Tibial artery (tissue), 4 donors: ENCODE results near the gene JAKMIP1.

Experiments used
- DNase-seq, 2 donors: peaks; one replicate each; pipeline ENCODE4 v3.0.0-alpha.2; 2019
- H3K27ac ChIP-seq, 2 donors: fragments of 200-600 bp; sonication (generic) in 1 of 2; 1 replicate in 1 of 2; 2 replicates in 1 of 2; pipeline ENCODE4 v1.5.1; 2018 to 2019; ENCODE audit warnings: mild to moderate bottlenecking in 1 of 2
- H3K27me3 ChIP-seq, 2 donors: fragments of 200-600 bp; sonication (generic) in 1 of 2; one replicate each; pipeline versions ENCODE4 v1.5.1 to v1.6.0; 2016 to 2019
- H3K36me3 ChIP-seq, 3 donors: fragments of 200-600 bp; sonication (generic) in 2 of 3; one replicate each; pipeline ENCODE4 v1.5.1; 2016 to 2019; ENCODE audit warnings: mild to moderate bottlenecking in 2 of 3
- H3K4me1 ChIP-seq, 4 donors: fragments of 200-600 bp; sonication (generic) in 2 of 4; 1 replicate in 3 of 4; 2 replicates in 1 of 4; pipeline ENCODE4 v1.5.1; 2016 to 2019
- H3K4me3 ChIP-seq, 2 donors: fragments of 200-600 bp; sonication (generic) in 1 of 2; 1 replicate in 1 of 2; 2 replicates in 1 of 2; pipeline ENCODE4 v1.5.1; 2018 to 2019; ENCODE audit warnings: mild to moderate bottlenecking in 2 of 2
- H3K9me3 ChIP-seq, 3 donors: fragments of 200-600 bp; sonication (generic) in 1 of 3; one replicate each; pipeline ENCODE4 v1.5.1; 2016 to 2019
- CTCF ChIP-seq, 2 experiments: fragments of 200-600 bp in 1 of 2; fragments of 450-650 bp in 1 of 2; IDR thresholded peaks; one replicate each; pipeline ENCODE4 v1.5.1; 2017 to 2019; ENCODE audit warnings: antibody characterized with exemption in 2 of 2, mild to moderate bottlenecking in 1 of 2, moderate library complexity in 1 of 2
- intact Hi-C: fragments of 100-400 bp; cut with DNase I; formaldehyde crosslinking; loops from one replicate; pipeline ENCODE4 v1.15.0; 2023; ENCODE audit warnings: low total_unique reads

Gene JAKMIP1

GRCh38 chr4:6105311-6105911 lies 94.9 kb downstream of the JAKMIP1 start:
- peaks cover 0 to 8% of the 10 kb centered on the region in 2 donors for H3K27me3 ChIP-seq
- intact Hi-C loops, result no loop called here
- H3K27ac ChIP-seq, result no peak overlapping the region
- H3K36me3 ChIP-seq, result no peaks in the 10 kb centered on the region
- no peak for TF ChIP-seq CTCF (IDR thresholded peaks at IDR 0.05)
- peak in 1 of 2 donors; percentile 4 for DNase-seq
- no peaks in the 10 kb centered on the region for H3K4me1 ChIP-seq
- peaks cover 0 to 8% (median 0%) of the 10 kb centered on the region in 3 donors for H3K9me3 ChIP-seq
- H3K4me3 ChIP-seq, result no peak overlapping the region

DNA sequence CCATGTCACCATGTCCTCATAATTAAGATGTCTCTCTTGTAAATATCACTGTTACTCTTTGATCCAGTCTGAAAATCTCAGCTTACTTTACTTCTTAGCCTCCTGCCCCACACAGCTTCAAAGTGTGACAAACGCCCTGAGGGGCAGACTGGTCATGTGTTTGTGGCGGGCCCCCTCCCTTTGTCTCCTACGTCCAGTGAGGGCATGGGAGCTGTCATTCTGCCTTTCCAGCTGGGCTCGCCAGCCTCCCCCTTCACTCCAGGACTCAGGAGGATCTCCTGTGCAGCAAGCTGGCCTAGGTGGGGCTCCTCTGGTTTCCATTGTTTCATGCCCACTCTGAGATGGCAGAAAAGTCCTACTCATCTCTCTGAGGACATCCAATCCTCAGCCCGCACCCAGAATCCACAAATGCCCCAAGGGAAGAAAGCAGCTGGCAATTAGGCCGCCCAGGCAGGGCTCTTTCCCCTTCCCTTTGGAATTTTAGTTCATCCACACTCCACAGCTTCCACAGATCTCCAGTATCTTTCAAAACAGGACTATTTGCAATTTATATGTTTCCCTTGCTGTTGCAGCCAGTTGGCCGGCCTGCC lies 95.7 kb downstream of the JAKMIP1 start:
- no peak for TF ChIP-seq CTCF (IDR thresholded peaks at IDR 0.05)
- Histone ChIP-seq H3K4me1 (no peaks in the 10 kb centered on the region), H3K27ac (no peak overlapping the region), H3K36me3 (no peaks in the 10 kb centered on the region), H3K9me3 (peaks cover 0 to 8% (median 0%) of the 10 kb centered on the region in 3 donors), H3K4me3 (no peak overlapping the region), H3K27me3 (peaks cover 0 to 3% of the 10 kb centered on the region in 2 donors)
- intact Hi-C loops, result no loop called here
- DNase-seq, result peak in 1 of 2 donors; percentile 2

DNA sequence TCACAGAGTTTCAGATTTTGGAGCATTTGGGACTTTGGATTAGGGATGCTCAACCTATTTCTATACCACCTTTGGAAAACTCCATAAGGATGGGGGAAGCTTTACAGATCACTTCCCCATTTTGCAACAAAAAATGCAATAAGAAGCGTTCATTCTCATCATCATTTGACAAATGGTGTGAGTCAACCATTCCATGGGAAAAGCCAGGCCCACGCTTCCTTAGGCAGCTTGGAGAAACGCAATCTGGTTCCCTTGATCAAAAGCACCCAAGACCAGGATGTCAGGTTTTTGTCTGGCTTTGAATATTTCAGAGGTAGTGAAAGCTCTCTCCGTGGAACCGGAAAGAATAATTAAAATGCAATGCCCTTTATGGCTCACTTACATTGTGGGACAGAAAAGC lies 102.8 kb downstream of the JAKMIP1 start:
- no peaks in the 10 kb centered on the region for H3K36me3 ChIP-seq
- H3K4me1 ChIP-seq, result no peaks in the 10 kb centered on the region
- intact Hi-C loops, result no loop called here
- H3K27me3 ChIP-seq, result peaks cover 0 to 9% of the 10 kb centered on the region in 2 donors
- H3K27ac ChIP-seq, result no peak overlapping the region
- no peak for TF ChIP-seq CTCF (IDR thresholded peaks at IDR 0.05)
- H3K9me3 ChIP-seq, result no peaks in the 10 kb centered on the region
- DNase-seq, result peak in 1 of 2 donors; percentile 5
- no peak overlapping the region for H3K4me3 ChIP-seq

DNA sequence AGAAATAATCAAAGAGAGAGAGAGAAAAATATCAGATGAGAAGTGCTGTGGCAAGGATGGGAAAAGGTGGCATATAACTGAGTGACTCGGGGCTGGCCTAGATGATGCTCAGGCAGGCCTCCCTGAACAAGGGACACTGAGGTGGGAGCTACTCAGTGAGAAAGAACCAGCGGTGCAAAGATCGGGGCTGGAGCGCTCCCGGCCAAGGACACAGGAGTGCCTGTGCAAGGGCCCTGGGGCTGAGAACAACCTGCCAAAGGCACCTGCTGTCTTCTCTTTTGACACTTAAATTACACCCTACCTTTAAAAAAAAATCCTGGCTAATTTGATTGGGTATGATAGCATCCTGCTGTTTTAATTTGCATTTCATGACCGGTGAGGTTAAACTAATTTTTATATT lies 104.5 kb downstream of the JAKMIP1 start:
- H3K27me3 ChIP-seq, result peaks cover 0 to 9% of the 10 kb centered on the region in 2 donors
- H3K4me1 ChIP-seq, result no peaks in the 10 kb centered on the region
- no peak overlapping the region for H3K27ac ChIP-seq
- intact Hi-C loops, result no loop called here
- no peak overlapping the region for H3K4me3 ChIP-seq
- H3K36me3 ChIP-seq, result no peaks in the 10 kb centered on the region
- no peak for TF ChIP-seq CTCF (IDR thresholded peaks at IDR 0.05)
- DNase-seq, result peak in 1 of 2 donors; percentile 28
- no peaks in the 10 kb centered on the region for H3K9me3 ChIP-seq

DNA sequence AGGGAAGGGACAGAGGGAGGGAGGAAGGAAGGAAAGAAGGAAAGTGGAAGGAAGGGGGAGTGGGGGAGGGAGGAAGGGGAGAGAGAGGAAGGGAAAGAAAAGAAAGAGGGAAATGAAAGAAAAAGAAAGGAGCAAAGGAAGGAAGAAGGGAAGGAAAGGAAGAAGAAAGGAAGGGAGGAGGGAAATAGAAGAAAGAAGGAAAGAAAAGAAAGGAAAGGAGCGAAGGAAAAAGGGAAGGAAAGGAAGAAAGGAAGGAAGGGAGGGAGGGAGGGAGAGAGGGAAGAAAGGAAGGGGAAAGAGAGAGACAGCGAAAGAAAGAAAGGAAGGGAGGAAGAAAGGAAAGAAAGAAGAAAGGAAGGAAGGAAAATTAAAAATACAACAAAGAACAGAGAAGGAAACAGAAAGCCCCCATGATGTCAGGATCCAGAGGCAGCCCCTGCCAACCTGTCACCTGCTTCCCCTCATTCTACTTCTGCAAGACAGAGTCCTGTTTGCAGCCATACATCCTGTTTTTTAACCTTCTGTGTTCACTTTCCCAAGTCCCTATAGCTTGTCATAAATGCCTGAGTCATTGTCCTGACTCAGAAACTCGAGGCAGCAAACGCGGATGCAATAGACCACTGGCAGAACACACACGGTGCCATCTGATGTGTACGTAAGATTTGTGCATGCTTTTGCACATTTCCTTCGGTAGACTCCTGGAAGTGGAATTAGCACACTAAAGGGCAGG lies 105.2 kb downstream of the JAKMIP1 start:
- Histone ChIP-seq H3K36me3 (no peaks in the 10 kb centered on the region), H3K4me3 (no peak overlapping the region), H3K27ac (no peak overlapping the region), H3K4me1 (no peaks in the 10 kb centered on the region), H3K27me3 (peaks cover 0 to 9% of the 10 kb centered on the region in 2 donors), H3K9me3 (no peaks in the 10 kb centered on the region)
- TF ChIP-seq CTCF (IDR thresholded peaks at IDR 0.05), result no peak
- intact Hi-C loops, result no loop called here
- peak in 1 of 2 donors; percentile 1 for DNase-seq
